ENCODE data around the gene KCNJ2.

Gene KCNJ2

DNA sequence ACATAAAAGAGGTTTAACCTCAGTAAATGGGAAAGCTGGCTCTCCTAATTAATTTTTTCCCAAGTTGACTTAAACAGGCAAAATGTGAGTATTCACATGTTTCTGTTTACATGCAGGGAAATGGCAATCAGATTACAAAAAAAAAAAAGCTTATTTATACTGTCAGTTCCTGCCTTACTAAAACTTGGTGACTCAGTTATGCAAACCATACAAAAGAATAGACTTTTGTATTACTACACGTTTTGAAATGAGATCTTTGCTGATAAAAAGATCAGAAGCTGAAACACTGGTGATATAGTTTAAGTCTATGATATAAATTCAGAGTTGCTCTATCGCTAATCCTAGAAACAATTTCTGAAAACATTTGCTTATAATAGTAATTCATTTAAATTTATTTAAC, 9.4 kb upstream of the KCNJ2 start:
- no peak for DNase-seq (ENCODE audit: low read depth)

GRCh38 chr17:70161519-70161918, 7.8 kb upstream of the KCNJ2 start:
- DNase-seq (ENCODE audit: low read depth): no peak

GRCh38 chr17:70165383-70165782, 3.9 kb upstream of the KCNJ2 start:
- DNase-seq (ENCODE audit: low read depth): no peak

- no peak for DNase-seq (ENCODE audit: low read depth)
Observed at GRCh38 chr17:70166615-70167014, 2.7 kb upstream of the KCNJ2 start.

GRCh38 chr17:70168044-70168976, 1.0 kb upstream of the KCNJ2 start:
- DNase-seq (ENCODE audit: low read depth): no peak

DNA sequence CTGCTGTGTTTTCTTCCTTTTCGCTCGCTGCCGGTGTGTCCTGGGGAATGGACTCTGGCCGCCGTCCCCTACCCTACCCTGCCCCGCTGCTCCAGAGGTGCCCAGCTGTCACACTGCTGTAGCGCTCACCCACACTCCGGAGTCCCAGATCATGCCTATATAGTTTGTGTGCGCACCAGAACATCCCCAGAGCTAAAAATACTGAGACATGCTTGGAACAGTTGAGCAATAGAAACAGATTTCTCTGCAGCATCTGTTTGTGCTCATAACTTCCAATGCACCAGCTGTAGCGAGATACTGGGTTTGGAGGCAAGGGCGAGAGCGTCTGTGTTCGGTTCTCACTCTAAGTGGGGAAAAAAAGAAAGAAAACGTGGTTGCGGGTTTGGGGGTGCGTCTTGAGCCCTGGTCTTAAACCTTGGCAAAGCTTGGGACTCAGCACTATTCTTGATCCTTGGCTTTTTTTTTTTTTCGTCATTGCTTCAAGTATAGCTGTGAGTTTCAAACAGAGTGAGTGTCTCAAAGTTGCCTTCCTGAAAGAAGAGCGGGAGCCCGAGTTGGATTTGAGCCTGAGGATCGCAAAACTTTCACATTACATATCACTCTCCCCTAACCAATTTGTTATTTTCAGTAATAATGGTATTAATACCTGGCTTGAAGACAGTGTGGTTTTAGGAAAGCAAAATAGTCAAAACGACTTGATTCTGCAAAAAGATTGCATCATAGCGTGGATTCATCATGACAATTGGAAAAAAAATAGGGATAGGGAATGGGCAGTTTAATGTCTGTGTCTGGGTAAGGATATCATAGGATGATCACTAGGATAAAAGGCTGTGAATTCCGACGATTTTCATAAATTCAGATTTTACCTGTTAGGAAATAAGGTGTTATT, 621 bp downstream of the KCNJ2 start:
- DNase-seq (ENCODE audit: low read depth): no peak

DNA sequence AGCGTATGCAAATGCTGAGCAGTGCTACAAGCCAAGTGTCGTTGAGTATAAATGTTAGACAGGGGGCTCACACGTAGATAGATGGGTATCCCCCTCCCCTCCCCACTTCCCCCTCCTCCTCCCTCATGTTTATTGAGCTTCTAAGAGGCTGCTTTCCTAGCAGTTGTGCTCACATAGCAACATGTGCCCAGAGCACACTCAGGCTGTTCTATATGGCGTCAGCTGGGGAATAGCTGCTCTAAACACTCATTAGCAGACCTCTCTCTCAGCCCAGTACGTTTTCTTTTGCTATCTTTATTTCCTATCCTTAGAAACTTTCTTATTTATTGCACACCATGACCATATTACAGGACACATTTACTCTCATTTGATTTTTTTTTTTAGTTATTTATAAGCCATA, 1.8 kb downstream of the KCNJ2 start:
- no peak for DNase-seq (ENCODE audit: low read depth)

DNA sequence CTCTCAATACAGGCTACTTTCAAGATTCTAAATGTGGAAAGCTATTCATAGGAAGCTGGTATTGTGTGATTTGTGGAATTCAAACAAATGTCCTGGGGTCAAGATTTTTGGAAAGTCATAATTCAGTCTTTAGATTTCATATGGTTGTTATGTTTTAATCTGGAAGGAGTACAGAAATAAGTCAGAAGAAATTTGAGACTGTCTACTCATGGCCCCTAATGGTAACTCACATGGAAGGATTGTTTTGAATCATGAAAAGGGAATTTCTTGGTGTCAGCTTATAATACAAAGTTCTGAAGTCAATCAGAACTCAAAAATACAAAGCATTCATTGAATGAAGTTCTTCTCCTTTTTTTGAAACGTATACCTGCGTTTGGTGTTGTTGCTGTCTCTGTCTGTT, 3.1 kb downstream of the KCNJ2 start:
- DNase-seq (ENCODE audit: low read depth): no peak

GRCh38 chr17:70172923-70173322, 3.6 kb downstream of the KCNJ2 start:
- DNase-seq (ENCODE audit: low read depth): no peak

DNA sequence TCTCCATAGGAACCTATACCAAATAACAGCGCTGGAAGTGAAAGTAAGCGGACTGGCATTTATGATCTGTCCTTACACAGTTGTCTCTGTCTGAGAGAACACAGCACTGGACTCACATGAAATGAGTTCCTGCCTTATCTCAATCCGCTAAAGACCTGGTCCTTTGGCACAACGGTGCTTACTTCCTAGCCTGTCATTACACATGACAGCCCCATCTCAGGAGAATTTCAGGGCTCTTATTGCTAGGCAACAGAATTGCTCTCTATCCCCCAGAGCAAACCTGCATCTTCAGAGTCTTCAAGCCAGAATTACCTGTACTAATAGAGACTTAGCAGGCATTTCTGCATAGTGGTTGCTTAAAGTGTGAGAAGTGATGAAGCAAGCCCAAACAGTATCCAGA, 4.3 kb downstream of the KCNJ2 start:
- no peak for DNase-seq (ENCODE audit: low read depth)

- no peak for DNase-seq (ENCODE audit: low read depth)
Observed at GRCh38 chr17:70181376-70181775, 12.0 kb downstream of the KCNJ2 start.

DNA sequence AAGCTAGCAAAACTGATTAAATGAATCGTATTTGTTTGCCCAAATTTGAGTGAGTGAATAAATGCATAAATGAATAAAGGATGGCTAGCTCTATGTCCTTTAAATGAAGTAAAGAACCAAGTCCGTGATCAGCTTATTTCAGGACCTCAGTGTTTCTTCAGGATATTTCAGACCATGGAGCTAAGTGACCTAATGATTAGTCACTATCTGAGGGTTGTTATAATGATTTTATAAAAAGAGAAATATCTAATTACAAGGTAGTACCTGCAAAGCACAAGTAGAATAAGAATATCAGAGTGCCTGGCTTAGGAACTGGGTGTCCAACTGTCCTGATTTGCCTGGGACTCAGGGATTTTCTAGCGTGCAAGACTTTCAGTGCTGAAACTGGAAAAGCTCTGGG, 12.5 kb downstream of the KCNJ2 start:
- no peak for DNase-seq (ENCODE audit: low read depth)

GRCh38 chr17:70183508-70183907, 14.2 kb downstream of the KCNJ2 start:
- DNase-seq (ENCODE audit: low read depth): no peak

DNA sequence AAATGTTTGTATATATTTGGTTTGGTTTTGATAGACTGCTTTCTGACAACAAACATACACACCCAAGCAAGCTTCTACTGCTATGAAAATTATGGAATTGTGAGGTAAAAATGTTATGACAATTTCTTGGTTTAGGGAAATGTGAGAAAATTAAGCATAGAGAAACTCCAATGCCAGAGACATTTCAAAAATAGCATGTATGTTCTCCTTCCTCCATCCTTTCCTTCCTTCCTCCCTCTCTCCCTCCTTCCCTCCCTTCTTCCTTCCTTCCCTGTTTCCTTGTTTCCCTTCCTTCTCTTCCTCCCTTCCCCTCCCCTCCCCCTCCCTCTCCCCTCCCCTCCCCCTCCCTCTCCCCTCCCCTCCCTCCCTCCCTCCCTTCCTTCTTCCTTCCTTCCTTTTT, 14.9 kb downstream of the KCNJ2 start:
- no peak for DNase-seq (ENCODE audit: low read depth)

GRCh38 chr17:70184770-70185169, 15.4 kb downstream of the KCNJ2 start:
- no peak for DNase-seq (ENCODE audit: low read depth)

DNA sequence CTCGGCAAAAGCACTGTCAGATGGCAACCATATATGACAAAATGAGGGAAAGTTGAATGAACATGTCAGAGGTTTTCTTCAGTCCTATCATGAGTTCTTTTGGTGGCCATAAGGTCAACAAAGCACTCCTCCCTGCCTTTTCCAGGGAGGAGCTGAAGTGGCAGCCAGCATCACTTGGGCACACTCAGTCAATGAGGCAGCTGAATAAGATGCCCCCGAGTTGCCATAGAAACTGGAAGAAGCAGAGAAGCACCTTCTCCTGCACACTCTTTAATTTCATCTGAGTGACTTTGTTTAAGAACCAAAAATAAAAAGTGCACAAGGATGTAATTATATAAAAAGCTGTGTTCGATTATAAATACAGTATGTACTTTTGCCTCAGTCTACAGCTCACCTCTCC, 16.0 kb downstream of the KCNJ2 start:
- no peak for DNase-seq (ENCODE audit: low read depth)

DNA sequence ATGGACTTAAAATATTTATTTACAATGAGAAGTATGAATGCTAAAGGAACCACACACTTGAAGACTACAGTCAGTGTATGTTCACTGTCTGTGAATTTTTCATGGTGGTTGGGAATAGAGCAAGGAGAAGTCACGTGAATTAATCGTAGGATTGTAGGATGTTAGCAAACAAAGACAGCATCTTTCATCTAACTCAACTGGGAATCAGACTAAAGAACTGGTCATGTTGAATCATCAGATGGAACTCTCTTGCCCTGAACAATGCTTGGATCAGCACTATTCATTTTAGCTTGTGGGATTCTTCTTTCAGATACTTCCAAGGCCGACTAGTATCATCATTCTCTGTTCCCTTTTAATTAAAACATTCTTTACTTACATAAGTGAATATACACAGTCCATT, 18.1 kb downstream of the KCNJ2 start:
- DNase-seq (ENCODE audit: low read depth): no peak

DNA sequence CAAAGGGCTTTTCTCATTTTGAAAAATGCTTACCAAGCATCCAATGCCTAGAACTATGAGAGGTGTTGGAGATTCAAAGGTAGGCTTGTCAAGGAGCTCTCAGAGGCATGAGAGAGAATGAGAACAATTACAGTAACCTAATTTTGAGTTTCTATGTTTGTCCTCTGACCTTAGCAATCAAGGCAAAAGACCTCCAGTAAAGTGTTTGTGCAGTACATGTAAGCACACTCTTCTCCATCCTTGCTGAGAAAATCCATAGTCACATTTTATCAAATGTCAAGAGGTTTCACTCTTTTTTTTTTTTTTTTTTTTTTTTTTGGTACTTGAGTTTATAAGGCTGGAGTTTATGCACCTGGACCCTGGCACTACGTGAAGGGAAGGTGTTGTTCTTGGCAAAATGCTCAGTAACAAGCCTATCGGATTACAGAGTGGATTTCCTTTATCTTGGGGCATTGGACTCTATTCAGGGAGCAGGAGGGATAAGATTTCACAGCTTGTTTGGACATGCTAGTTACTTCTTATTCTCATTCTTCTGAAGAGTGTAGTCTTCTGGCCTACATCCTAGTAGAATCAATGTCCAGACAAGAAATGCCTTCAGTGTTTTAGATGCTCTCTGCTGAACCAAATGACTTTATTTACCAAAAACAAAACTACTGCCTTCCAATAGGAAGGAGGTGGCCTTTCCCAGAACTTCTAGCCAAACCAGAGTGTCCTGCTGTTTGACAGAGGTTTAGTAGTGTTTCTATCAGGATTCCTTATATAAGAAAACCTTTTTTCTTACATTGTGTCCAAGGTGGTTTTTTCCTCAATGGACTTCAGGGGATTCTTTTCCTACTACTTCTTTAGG, 21.9 kb downstream of the KCNJ2 start:
- no peak for DNase-seq (ENCODE audit: low read depth)

GRCh38 chr17:70195091-70195490, 25.8 kb downstream of the KCNJ2 start:
- DNase-seq (ENCODE audit: low read depth): no peak

GRCh38 chr17:70201872-70202419, 32.6 kb downstream of the KCNJ2 start:
- DNase-seq (ENCODE audit: low read depth): no peak

DNA sequence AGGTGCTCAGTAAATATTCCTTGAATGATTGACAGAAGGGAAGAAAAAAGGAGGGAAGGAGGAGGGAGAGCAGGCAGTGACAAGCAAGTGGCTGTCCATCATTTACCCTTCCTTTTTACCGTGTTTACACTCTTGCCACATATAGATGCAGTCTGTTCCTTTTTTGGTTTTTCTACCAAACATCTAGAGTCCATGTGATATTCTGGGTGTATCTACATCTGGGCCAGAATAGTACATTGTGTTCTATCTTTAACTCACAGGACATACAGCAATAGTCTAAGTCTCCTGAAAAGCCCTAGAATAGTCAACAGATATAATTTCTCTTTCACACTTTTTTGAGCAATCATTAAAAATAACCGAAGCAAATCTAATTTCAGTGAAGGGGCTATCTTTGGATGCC, 33.5 kb downstream of the KCNJ2 start:
- no peak for DNase-seq (ENCODE audit: low read depth)

DNA sequence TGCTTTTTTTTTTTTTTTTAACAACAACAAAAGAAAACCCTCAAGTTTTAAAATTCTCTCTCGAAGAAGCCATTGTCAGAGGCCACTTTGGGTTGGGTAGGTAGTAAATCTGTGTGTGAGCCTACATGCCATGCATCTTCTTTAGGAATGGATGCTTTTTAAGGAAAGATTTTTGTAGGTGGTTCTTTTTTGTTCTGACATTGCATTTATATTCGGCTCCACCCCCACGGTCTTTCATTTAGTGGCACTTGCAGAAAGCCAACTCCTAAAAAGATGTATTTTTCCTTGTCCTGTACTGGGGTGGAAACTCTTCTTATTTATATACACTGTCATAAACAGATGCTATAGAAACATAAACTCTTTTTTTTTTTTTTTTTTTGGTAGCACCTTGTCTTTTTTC, 35.1 kb downstream of the KCNJ2 start:
- DNase-seq (ENCODE audit: low read depth): no peak

Data from stimulated activated CD8-positive, alpha-beta memory T cell treated with anti-CD3 and anti-CD28 coated beads, Interleukin-7, amount 100 ng/mL, for 24 hours (primary cell).